Fibroblast of pulmonary artery (primary cell): ENCODE results near the gene MAFG.
"Not testable (repeated sequence)": the region's sequence is repeated elsewhere in the genome, so short reads cannot be mapped to it uniquely, and the experiment has no call there.

Experiments
- DNase-seq: peaks from one replicate; pipeline ENCODE4 v3.0.0-alpha.2; 2010; ENCODE audit warnings: low read depth
- H3K4me3 ChIP-seq: replicated peaks from 2 replicates; pipeline ENCODE4 v1.5.1; 2011; ENCODE audit warnings: low read depth, mild to moderate bottlenecking, control low read depth, low read length, moderate library complexity
- CTCF ChIP-seq: IDR thresholded peaks from 2 replicates; pipeline ENCODE4 v1.5.1; 2011; ENCODE audit warnings: mild to moderate bottlenecking, control low read depth, low read length, inconsistent platforms; ENCODE audit errors: missing control alignments

Gene MAFG

GRCh38 chr17:81957691-81958432 is 30.3 kb upstream of the MAFG start:
- no peak for DNase-seq
- no peak overlapping the region for H3K4me3 ChIP-seq
- TF ChIP-seq CTCF: no peak

GRCh38 chr17:81956607-81957589 is 29.4 kb upstream of the MAFG start:
- no peak overlapping the region for H3K4me3 ChIP-seq
- no peak for TF ChIP-seq CTCF
- DNase-seq: no peak

- no peak for DNase-seq
- H3K4me3 ChIP-seq: no peak overlapping the region
- TF ChIP-seq CTCF: no peak
Measured at GRCh38 chr17:81955756-81956544, 28.4 kb upstream of the MAFG start.

GRCh38 chr17:81955058-81955681 is 27.6 kb upstream of the MAFG start:
- DNase-seq: no peak
- no peak for TF ChIP-seq CTCF
- H3K4me3 ChIP-seq: no peak overlapping the region

- no peak for TF ChIP-seq CTCF
- no peak for DNase-seq
- no peak overlapping the region for H3K4me3 ChIP-seq
Measured at GRCh38 chr17:81954131-81955057, 26.9 kb upstream of the MAFG start.

GRCh38 chr17:81953443-81953842 is 25.9 kb upstream of the MAFG start:
- not testable (repeated sequence) for H3K4me3 ChIP-seq, DNase-seq
